GM18519 (cell line): ENCODE data around the gene A1CF.
A peak's percentile ranks its signal among the peaks of the same experiment; 100 is the strongest.
"Not testable (repeated sequence)": the region's sequence is repeated elsewhere in the genome, so short reads cannot be mapped to it uniquely, and the experiment has no call there.

Experiments used
- ATAC-seq: cut with Tn5 transposase; IDR thresholded peaks from one replicate; pipeline ENCODE4 v1.9.1; 2021; ENCODE audit warnings: mild to moderate bottlenecking, moderate library complexity; ENCODE audit not compliant: unreplicated experiment, low FRiP score

Gene A1CF

DNA sequence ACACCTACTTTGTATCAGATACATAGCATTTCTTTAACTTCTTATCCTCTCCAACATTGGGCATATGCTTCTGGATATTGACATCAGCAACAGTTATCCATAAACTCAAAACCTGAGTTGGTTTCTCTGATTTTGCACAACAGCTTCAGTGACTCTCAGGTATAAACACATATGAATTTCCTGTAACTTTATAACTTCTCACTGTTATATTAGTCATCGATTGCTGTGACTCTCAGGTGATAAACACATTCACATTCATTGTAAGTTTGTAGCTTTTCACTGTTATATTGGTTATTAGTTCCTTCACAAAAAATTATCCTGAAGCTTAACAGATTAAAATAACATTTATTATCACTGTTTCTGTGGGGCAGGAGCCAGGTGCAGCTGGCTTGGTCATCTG lies 88.7 kb downstream of the A1CF start:
- no peak for ATAC-seq

DNA sequence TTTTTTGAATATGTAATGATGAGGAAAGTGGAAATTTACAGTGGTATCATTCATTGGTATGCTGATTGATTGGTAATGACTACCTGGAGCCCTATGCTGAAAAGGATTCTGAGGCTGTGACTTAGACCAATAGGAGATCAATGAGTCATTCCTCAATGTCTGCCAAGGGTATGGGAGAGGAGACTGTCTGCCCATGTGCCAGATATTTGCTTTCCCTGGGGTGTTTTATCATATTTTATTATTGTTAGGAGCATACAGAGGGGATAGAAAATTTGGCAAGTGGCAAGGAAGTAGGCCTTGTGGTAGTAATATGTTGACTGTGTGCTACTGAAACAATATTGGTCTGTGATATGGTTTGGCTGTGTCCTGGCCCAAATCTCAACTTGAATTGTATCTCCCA lies 90.9 kb downstream of the A1CF start:
- no peak for ATAC-seq

DNA sequence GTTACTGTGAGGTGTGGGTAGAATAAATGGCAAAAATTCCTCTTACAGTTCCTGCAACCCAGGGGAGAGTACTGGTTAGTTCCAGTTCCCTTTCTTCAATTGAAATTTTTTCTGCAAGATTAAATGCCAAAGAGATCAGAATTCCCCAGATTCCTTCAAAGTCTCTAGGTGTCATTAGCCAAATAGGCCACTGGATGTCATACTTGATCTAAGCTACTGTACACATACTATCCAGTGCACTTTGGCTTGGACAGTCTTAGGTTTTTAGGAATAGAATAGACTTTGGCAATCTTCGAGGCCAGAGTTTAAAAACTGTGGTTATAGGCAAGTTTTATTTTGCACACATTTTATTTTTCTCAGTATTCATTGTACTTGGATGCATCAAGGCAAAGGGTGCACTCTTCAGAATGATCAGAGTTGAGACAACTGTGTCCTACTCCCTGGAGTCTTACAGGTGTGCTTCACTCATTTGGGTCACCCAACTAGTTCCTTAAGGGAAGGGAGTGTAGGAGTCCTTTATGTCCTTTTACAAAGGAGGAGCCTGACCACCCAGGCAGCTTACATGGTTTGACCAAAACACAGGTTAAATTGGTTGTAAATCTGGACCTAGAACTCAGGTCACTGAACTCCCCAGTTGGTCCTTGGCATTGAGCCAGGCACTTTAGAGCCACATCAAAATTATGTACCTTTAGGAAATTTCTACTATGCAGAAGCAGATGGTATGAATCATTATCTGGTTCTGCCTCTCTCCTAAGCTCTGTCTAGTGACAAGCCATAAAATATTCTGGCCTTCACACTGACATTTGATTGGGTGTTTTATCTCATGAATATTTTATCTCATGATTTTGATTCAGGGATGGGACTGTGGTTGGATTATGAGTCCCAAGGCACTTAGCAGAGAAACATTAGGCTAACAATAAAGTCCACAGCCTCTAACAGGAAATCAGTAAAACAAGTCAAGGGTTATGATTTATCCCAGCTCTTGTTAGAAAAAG lies 96.2 kb downstream of the A1CF start:
- ATAC-seq = peak; percentile 56

DNA sequence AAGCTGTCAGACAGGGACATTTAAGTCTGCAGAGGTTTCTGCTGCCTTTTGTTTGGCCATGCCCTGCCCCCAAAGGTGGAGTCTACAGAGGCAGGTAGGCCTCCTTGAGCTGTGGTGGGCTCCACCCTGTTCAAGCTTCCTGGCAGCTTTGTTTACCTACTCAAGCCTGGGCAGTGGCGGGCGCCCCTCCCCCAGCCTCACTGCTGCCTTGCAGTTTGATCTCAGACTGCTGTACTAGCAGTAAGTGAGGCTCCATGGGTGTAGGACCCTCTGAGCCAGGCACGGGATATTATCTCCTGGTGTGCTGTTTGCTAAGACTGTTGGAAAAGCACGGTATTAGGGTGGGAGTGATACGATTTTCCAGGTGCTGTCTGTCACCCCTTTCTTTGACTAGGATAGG lies 97.5 kb downstream of the A1CF start:
- ATAC-seq = not testable (repeated sequence)

DNA sequence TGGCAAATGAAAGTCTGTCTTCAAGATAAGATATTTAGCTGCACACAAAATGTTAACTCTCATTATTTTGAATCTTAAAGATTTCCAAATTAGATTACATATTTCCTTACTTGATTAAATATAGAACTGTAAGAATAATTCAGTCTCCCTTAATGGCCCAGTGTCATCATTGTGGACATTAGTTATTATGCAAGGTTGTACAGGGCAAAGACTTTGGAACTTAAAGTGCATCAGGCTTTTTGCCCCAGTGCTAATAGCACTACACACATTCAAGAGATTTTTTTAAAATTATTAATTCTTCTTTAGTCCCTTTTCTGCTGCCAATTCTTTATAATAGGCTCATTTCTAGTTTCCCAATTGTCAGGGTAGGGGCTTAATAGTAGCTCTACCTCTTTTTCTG lies 103.4 kb downstream of the A1CF start:
- ATAC-seq = not testable (repeated sequence)

DNA sequence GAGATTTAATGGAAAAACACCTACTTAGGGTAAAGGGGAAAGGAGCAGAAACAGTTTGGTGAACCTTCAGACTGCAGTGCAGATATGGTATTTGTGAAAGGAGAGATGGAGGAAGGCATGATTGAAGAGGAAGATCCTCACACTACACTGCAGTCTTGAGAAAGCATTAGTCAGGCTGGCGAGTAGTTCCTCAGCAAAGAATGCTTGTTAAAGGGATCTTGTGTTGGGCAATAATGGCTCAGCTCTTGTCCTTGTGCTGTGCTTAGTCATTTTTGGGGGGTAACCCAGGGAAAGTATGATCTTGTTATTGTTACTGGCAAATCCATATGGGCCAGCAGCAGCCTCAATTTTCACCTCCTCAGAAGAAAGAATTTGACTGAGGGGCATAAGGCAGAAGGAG lies 105.4 kb downstream of the A1CF start:
- not testable (repeated sequence) for ATAC-seq

DNA sequence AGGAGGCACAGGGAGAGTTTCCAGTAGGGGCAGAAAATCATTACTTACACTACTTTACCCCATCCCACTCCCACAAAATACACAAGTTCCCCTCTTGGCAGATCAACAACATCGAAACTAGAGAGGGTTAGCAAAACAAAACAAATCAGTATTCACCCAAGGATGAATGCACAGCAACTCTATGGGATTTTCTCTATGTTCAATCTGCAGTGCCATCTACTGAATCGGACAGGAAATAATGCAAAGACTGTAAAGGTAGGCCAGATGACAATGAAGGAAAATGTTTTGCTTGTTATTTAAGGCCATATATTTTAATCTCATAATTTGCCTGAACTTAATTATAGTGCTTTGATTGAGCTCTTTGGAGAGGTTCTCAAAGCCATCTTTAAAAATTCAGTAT lies 110.6 kb downstream of the A1CF start:
- ATAC-seq = not testable (repeated sequence)

DNA sequence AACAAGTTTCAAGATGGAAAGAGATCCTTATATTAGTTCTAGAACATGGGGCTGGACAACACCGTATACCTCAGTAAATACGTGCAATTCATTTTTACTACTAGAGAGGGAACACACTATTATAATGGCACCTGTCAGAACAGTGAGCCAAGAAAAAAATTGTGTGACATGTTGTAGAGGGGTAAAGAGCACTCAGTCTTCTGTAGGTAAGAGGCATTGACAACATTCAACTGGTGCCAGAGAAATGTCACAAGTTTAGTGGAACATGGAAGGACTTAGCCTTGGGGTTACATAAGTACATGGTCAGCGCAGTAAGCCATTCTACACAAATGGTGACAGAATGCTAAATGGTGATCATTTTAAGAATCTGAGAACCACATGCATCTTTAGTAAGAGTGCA lies 113.4 kb downstream of the A1CF start:
- ATAC-seq = not testable (repeated sequence)

DNA sequence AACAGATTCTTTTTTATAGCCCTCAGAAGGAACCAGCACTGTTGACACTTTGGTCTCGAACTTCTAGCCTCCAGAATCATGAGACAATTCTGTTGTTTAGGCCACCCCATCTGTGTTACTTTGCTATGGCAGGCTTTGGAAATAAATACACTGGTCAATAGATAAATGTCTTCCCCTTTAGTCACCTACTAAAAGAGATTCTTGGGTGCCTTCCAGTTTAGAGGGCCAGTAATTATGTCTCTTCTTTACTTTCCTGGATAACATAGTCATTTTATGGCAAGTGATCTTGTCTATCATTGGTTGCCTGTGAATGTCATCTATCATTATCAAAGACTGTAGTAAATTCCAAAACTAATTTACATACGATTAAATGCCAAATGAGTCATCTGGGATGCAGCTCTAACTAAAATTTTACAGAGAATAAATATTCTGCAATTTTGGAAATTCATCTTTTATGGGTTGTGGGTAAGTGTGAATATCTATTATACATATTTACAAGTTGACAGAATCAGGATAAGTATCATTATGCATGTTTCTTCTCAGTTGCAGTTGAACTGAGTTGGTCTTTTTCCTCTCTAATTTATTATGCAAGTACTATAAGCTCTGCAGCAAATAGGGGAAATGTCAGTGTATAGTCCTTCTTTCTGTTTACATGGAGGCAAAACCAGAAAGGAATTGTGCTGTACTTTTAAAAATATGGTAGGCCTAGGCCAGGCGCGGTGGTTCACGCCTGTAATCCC lies 118.5 kb downstream of the A1CF start:
- ATAC-seq = not testable (repeated sequence)
